Left renal pelvis (tissue), 4 donors: Measurements from ENCODE around the gene MAD1L1. TPM values are rescaled to one million over a fixed set of nuclear protein-coding genes. Genes with fewer than 3 reads are reported as not detected.
"Not testable (repeated sequence)": the region's sequence is repeated elsewhere in the genome, so short reads cannot be mapped to it uniquely, and the experiment has no call there.

Source experiments
- DNase-seq, 4 donors: peaks; one replicate each; pipeline ENCODE4 v3.0.0-alpha.2; 2013; ENCODE audit warnings: low read depth in 4 of 4, low spot score in 3 of 4
- polyA plus RNA-seq, 4 donors: library from polyadenylated mRNA; unstranded; fragments of 120-200 nt; gene quantifications; one replicate each; pipeline ENCODE4 v1.2.1, GENCODE V29; 2013; ENCODE audit not compliant: insufficient read length in 4 of 4

The MAD1L1 gene
- polyA plus RNA-seq, 4 donors, result 18.9 to 24.5 (median 21.3) TPM

DNA sequence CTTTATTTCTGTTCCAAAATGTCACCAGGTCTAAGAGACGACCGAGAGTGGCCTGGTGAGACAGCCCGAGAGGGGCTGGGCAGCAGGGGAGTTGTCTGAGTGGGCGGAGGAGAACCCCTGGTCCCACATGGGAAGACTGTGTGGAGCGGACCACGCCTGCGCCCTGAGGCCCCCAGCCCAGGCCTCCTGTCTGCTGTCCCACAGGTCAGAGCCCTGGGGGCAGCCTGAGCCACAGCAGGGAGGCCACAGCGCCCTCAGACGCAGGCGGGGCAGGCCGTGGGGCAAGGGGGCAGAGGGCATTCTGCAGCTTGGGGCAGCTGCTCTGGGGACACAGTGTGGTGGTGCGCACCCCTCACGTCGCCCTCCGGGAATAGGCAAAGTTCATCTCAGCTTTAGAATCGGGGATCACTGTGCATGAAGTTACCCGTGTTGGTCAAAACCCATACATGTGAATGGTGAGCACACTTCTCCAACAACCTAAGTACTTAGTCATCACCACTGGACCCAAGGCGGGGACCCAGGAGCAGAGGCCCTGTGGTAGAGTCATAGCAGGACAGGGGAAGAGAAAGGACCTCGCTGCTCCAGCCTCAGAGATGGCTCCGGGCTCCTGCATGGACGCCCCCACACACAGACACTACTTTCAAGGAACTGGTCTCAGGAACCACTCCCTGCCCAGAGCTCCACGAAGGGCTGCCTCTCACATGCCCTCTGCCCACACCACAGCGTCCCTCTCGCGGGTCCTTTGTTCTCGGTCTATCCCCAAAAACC lies 348.0 kb downstream of the MAD1L1 start:
- DNase-seq, result no peak

DNA sequence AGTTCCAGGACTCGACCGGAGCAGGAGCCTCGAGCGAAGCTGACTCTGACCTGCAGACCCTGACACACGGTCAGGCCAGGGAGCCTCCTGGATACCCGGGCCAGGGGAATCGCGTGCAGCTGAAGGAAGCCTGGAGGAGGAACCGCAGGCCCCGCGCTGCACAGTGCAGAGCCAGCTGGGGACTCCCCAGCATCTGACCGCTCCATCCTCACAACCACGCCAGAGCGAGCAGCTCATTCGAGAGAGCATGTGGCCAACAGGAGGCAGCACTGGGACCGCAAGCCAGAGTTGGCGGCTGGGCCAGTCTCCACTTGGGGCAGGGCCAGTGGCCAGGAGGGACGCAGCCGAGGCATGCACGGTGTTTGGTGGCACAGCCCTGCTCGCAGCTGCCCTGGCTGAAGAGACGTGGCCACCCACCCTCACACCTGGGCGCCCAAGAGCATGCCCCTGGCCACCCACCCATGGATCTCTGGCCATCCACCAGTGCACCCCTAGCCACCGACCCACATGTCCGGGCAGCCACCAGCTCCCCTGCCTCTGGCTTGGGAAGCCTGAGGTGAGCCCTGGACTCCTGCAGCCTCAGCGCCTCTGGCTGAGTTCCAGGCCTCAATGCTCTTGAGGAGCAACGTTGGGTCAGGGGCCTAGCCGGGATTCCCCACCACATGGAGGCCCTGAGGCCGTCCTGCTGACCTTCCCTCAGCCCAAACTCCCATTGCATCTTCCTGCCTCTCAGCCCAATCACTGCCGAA lies 348.7 kb downstream of the MAD1L1 start:
- no peak for DNase-seq

DNA sequence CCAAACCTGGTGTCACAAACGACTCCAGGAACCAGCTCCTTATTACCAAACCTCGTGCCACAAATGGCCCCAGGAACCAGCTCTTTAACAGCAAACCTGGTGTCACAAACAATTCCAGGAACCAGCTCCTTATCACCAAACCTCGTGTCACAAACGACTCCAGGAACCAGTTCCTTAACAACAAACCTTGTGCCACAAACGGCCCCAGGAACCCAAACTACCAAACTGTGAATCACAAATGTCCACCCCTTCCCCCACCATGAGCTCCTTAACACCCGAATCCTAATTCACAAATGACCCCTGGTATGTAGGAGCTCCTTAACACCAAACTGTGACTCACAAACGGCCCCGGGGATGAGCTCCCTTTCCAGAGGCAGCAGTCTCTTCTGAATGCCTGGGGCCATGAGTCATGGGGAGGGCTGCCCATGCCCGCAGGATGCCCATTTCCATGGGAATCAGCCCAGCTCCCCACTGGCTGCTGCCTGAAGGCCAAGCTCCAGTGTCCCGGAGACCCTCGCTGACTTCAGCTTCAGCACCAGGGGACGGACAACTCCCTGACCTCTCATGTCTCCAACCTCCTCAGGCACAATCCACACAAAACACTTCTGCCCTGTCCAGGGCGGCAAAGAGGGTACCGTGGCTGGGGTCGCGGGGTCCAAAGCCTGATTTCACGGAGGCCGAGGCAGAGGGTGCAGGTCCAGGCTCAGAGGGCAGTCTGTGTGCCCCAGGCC lies 349.5 kb downstream of the MAD1L1 start:
- DNase-seq, result no peak

DNA sequence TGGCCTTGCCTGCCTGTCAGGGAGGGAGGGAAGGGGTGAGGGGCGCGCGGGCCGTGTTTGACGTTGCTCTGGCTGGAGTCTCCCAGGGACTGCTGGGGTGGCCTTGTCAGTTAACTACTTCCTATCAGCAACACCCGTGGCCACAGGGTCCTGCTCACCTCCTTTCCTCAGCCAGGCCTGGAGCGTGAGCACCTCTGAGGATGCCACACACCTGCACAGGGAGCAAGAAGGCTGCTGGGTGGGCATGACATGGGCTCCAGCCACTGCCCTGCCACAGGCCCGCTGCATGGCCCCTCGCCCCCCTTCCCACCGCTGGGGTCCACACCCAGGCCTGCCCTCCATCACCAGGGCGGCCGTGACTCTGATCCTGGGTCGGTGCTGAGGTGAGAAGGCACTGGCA lies 350.3 kb downstream of the MAD1L1 start:
- DNase-seq, result no peak

DNA sequence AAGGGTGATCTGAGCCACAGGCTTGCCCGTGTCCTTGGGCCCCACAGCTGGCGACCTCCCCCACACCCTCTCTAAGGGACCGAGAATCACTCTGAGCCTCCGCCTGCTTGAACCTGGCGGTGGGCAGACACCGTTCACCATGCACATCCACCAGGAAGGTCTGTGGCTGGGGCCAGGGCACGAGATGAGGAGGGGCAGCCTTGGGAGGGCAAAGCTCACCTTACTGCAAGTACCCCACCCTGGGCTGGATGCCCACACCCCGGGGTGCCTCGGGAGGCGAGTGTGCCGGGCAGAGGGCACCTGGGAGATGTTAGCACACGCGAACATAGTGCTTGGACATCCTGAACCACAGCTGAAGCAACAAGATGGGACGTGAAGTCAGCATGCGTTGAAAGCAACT lies 350.8 kb downstream of the MAD1L1 start:
- no peak for DNase-seq

DNA sequence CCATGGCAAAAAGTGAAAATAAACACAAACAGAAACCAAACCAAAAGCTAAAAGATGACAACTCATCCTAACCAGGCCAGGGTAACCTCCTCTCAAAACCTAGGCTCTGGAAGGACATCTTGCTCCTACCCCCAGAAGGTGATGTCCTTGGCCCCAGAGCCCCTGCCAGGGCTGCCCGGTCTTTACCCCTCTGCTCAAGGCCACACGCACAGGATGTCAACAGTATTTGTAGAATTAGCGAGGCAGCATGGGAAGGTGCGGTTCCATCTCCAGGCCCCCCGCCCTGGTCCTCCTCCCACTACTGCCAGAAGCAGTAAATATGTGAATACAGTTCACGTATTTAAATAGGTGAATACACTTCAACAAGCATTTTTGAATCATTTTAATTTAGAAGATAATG lies 356.1 kb downstream of the MAD1L1 start:
- not testable (repeated sequence) for DNase-seq

DNA sequence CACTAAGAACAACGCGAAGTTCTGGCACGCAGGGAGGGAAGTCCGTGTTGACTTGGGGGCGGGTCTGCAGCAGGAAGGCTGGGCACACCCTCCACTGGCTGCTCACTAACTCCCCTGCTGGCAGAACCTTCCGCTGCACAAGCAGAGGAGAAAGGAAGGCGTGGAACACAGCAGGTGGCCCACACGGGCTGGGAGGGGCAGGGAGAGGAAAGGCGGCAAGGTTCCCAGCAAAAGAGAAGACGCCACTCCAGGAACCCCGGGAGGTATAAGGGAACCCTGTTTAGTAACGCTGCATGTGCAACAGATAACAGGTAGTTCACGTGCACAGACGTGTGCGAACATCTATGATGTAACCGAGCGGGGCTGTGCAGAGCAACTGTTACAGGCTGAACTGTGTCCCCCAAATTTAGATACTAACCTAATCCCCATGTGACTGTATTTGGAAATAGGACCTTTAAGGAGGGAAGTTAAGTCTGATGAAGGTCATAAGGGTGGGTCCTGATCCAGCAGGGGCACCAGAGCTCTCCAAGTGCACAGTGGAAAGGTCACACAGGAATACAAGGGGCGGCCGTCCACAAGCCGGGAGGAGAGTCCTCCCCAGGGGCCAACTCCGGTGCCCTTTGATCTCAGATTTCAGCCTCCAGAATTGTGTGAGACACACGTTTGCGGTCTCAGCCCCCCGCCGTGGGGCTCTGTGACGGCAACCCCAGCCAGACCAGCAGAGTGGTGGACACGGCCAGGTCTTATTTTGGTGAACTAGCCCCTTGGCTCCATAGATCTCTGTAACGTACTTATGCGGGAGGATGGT lies 357.1 kb downstream of the MAD1L1 start:
- not testable (repeated sequence) for DNase-seq

DNA sequence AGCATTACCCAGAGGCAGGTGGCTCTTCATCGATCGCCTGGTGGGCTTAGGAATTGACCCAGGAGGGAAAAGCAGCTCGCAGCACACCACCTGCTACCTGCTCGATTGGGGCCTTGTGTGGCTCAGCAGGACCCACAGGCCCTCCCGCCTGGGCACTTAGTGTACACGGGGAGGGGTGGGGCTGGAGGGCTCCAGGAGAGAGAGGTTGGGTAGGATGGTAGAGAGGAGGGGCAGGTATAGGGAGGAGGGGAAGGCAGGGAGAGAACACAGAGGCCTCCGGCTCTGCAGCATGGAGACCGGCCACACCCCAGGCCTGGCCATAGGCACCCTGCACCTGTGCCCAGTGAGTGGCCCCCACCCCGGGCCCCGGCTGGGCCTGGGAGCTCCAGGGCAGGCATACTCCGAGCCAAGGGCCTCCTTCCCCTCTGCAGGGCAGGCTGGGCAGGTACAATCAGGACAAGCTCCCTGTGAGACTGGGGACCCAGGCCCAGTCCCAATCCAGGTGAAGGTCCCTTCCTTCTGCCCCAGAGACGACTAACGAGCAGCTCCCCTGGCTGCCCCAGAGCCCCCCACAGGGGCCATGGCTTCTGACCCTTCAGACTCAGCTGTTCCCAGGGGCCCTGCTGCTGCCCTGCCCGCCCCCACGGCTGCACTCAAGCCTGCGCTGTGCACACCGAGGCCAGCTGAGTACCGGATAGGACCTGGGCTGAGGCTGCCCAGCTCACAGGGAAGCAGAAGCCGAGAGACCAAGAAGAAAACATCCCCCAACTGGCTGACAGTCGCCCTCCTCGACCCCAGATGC lies 358.0 kb downstream of the MAD1L1 start:
- not testable (repeated sequence) for DNase-seq

DNA sequence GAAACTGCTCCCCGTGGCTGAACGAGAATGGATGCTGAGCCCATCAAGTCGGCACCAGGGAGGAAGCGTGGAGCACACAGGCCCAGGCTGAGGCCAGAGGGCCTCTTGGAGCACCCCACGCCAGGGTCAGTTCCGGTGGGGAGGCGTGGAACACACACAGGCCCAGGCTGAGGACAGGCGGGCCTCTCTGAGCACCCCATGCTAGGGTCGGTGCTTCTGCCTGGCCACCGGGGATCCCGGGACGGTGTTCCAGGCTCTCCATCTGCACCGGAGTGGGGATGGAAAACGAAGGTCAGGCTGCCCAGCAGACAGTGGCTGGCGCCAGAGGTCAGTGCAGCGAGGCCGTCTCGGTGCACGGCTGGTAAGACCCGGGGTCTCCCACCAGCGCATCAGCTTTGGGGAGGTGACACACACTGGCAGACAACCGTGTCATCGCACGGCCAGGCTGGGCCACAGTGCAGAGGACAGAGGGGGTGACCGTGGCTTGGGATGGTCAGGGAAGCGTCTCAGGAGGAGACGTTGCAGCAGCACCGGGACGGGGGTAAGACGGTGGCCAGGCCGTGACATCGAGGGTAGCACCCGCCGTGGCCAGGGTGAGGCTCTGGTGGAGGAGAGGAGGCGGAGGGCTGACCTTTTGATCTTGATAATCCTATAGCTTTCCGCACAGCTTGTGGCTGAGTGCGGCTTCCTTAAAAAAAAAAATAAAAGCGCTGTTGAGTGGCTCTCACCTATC lies 358.7 kb downstream of the MAD1L1 start:
- DNase-seq, result no peak

DNA sequence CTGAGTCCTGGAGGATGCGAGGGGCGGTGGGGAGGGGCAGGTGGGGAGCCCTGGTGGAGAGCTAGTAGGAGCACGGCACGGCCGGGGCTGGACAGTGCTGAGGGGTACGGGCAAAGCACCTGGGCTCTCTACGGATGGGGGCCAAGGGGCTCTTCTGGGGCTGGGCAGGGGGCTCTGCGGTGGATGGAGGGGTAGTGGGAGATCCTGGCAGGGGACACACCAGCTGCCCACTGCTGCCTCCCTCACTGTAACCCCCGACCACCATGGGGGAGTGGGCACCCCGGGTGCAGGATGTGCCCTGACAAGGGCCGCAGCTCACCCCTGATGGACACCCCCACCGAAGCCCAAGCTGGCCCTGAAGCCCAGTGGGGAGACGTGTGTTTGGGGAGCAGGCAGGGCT lies 359.3 kb downstream of the MAD1L1 start:
- DNase-seq, result no peak

DNA sequence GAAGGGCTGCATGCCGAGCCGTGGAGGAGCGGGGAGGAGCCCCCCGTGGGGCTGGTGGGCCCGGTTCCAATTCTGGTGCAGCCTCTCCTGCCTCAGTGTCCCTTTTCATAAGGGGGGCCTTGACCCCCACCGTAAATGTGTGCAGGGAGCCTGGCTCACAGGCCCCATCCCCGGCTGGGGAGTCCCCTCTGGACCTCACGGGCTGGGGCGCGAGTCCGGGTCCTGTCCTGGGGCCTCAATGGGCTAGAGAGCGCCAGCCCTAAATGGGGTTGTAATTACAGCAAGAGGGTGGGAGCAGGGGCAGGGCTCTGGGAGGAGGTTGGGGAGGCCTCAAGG lies 359.7 kb downstream of the MAD1L1 start:
- DNase-seq, result no peak

DNA sequence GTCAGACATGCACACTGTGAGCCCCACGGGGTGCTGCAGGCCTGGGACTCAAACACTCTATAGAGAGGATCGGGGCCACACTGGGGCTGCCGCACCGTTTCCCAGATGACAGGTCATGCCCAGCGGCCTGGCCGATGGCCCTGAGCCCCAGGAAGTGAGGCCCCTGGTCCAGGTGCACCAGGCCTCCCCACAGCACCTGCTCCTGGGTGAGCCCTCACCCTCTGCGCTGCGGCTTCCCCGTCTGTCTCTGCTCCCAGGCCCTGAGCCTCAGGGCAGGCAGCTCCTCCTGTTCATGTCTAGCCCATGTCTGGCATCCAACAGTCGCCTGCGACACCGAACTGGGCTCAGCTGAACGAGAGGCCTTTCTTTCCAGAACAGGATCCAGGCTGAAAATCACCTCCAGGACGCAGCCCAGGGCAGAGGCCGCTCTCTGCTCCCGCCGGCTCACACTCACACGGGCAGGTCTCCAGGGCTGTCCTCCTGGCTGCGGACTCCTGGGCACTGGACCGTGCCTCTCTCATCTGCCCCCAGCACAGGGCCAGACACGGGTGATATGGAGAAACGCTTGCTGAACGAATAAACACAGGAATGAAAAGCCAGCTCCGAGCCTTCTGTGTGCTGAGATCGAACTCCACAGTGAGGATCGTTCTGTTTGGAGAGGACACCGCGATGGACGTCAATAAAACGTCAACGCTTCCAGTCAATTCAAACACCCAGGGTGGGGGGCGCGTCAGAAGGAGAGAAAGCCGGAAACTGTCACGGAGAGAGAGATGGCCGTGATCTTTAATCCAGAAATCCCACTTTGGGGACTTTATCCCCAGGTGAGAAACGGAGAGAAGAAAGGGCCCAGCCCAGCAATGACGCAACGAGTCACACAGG lies 360.3 kb downstream of the MAD1L1 start:
- no peak for DNase-seq

DNA sequence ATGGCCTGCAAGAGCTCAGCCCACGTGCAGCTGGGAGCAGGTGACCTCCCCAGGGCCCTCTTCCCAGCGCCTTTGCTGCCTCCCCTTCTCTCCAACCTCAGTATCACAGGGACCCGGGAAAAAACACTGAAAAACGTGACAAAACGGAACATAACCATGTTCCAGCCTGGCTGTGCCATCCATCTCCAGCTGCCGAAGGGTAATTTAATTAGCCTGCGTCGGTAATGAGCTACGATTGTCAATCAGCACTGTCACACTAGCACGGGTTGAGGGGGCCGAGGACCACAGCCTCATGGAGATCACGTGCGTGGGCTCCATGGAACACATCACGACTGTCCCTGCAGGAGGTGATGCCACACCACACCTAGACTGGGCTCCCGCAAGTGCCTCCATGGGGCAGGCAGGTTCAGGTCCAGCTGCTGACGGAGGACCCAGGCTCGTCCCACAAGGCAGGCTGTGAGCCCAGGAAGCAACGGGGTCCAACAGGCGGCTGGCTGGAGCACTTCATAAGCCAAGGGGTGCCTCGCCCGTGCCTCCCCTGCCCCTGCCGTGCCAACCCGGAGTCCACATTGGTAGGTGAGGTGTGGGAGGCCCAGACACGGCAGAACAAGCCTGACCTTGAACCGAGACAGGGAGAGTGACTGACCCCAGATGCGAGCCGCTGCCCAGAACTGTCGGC lies 363.2 kb downstream of the MAD1L1 start:
- no peak for DNase-seq

DNA sequence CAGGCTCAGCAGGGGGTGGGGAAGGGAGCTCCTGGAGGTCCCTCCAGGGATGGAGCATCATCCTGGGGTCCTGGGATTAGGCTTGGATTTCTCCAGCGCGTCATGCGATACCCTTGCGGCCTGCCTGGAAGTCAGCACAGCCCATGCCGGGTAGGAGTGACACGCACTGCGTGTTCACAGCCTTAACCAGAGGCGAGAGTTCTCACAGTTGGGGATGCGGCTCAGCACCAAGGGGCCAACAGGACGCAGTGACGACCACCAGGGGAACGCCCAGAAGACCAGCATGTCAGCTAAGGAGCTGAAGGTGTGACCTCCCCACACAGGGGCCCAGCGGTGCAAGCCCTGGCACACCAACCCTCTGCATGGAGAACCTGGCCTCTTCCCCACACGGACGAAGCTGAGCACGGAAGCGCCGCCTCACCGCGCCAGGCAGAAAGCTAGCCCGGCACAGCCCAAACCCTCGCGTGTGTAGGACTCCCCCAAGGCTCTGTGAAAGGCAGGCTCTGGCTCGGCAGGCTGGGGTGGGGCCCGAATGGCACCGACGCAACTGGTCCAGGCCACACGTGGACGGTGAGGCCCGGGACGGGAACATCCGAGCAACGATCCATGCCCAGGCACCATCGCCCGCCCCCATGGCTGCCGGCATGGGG lies 364.1 kb downstream of the MAD1L1 start:
- no peak for DNase-seq

DNA sequence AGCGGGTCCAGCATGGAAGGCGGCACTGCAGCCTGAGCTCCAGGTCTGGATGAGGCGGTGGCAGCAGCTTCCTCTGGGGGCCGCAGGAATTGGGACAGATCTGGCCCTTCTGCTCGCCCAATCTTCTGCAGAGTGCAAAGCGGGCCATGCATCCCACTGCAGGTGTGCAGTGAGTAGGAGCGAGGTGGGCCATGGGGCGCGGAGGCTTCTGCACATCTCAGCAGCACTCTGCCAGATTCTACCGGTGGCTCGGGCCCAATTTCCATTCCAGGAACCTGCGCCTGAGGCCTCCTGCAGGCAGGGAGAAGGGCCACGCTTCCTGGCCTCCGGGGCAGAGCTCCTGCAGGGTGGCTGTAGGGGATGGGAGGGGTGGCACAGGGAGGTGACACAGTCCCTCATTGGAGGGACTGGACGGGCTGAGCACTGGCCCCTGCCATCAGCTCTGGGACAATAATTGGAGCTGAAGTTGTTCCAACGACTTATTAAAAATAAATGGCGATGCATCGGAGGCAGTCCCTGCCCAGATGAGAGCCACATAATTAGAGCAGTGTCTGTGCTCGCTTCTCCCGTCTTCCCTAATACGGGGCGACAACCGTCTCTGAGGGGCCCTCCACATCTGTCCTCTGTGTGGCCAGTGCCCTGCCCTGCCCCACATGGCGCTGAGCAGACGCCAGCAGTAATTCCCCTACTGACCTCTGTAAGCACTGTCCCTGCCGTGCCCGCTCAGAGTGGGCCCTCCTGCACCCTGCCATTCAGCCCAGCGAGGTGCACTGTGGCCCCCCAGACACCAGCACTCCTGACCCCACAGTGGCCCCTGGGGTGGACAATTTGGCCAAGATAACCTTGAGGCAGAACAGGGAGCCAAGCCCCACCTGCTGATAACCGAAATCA lies 365.1 kb downstream of the MAD1L1 start:
- DNase-seq, result no peak

DNA sequence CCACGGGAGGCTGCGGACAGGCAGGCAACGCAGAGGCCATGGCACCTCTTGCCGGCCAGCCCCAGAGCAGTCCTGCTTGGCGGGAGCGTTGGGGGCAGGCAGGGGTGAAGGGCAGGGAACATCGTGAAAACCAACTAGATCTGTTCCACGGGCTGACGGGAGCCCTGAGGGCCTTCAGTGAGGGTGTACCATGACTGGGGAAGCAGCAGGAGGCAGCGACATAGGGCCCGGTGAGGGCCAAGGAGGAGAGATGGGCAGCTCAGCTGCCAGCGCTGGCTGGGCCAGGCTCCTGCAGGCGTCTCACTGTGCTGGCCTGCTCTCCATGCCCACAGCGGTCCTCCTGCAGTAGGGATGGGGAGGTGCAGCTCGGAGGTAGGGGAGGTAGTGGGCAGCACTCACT lies 366.1 kb downstream of the MAD1L1 start:
- DNase-seq, result no peak
